ENCODE measurements around the gene AGAP3. TPM values are rescaled to one million over a fixed set of nuclear protein-coding genes. Genes with fewer than 3 reads are reported as not detected.
"Not testable (repeated sequence)": the region's sequence is repeated elsewhere in the genome, so short reads cannot be mapped to it uniquely, and the experiment has no call there.

AGAP3 gene
- total RNA-seq (10 to 100 TPM; 65.6 to 90.5 TPM), polyA plus RNA-seq (ENCODE audit: insufficient read depth, low read depth, low replicate concordance) (44.1 TPM)
- long read RNA-seq, donor 1, partial matches to known transcripts, result 17 of 21 reads
- long read RNA-seq, donor 1, other reads (novel, unspliced or antisense), result 0 of 21 reads
- long read RNA-seq, donor 2, partial matches to known transcripts, result 9 of 15 reads
- long read RNA-seq, donor 2, other reads (novel, unspliced or antisense), result 0 of 15 reads

DNA sequence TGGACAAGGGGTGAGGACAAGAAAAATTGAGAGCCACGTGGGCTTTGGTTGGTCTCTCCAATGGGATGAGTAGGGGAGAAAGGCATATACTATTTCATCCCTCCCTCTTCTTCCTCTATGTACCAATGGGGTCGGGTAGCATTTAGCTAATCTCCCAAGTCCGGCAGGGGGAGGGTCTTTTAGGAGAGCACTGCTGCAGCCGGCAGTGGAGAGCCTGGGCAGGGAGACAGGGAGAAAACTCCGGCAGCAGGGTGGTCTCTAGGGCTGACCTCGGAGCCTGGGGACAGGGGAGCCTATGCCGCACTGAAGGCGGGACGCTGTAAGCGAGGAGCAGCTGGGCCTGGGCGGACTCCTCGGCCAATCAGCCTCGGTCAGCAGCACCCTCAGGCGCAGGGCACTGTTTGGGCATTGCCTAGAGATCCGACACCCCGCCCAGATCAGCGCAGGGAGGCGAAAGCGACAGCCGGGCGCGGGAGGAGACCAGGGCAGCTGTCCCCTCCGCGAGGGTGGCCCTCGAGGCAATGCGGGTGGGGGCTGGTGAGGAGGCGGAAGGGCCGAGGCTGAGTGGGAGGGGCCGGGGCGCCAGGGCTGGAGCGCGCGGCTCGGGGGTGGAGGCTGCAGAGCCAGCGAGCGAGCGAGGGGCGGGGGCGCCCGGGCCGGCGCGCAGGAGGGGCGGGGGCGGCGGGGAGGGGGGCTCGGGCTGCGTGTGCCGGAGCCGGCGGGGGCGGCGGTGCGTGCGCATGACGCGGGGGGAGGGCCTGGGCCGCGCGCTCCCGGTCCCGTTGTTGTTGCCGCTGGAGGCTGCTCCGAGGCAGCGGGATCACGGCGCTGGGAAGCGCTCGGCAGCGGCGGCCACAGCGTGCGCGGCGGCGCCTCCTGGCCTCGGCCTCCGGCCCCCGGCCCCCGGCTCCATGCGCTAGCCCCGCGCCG is at the start of gene AGAP3:
Gene AGAP3 (plus strand): TSS at position 785 of the 930 bp plus-strand sequence. CDS start 267 bp downstream, outside the sequence.
- intact Hi-C loops (cut with DNase I; ENCODE audit: low total_unique reads), result no loop called here
- peak within 1 kb of the TSS; percentile 48 to 80 for H3K4me3 ChIP-seq
- TF ChIP-seq, protein P1, sequence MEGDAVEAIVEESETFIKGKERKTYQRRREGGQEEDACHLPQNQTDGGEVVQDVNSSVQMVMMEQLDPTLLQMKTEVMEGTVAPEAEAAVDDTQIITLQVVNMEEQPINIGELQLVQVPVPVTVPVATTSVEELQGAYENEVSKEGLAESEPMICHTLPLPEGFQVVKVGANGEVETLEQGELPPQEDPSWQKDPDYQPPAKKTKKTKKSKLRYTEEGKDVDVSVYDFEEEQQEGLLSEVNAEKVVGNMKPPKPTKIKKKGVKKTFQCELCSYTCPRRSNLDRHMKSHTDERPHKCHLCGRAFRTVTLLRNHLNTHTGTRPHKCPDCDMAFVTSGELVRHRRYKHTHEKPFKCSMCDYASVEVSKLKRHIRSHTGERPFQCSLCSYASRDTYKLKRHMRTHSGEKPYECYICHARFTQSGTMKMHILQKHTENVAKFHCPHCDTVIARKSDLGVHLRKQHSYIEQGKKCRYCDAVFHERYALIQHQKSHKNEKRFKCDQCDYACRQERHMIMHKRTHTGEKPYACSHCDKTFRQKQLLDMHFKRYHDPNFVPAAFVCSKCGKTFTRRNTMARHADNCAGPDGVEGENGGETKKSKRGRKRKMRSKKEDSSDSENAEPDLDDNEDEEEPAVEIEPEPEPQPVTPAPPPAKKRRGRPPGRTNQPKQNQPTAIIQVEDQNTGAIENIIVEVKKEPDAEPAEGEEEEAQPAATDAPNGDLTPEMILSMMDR (IDR thresholded peaks at IDR 0.05), result no peak
- DNase-seq, result peak; percentile 91
- H3K27me3 ChIP-seq, result no peaks in the 10 kb centered on the region
- no peaks in the 10 kb centered on the region for H3K9me3 ChIP-seq
- peaks cover 49% of the 10 kb centered on the region for H3K4me1 ChIP-seq
- 0 to 1% methylated on average over 10 to 38 of the region's 84 CpGs for WGBS, 2 donors
- peak within 1 kb of the TSS; percentile 86 for H3K27ac ChIP-seq
- H3K36me3 ChIP-seq (ENCODE audit: low read depth, missing control alignments), result no peaks in the 10 kb centered on the region

DNA sequence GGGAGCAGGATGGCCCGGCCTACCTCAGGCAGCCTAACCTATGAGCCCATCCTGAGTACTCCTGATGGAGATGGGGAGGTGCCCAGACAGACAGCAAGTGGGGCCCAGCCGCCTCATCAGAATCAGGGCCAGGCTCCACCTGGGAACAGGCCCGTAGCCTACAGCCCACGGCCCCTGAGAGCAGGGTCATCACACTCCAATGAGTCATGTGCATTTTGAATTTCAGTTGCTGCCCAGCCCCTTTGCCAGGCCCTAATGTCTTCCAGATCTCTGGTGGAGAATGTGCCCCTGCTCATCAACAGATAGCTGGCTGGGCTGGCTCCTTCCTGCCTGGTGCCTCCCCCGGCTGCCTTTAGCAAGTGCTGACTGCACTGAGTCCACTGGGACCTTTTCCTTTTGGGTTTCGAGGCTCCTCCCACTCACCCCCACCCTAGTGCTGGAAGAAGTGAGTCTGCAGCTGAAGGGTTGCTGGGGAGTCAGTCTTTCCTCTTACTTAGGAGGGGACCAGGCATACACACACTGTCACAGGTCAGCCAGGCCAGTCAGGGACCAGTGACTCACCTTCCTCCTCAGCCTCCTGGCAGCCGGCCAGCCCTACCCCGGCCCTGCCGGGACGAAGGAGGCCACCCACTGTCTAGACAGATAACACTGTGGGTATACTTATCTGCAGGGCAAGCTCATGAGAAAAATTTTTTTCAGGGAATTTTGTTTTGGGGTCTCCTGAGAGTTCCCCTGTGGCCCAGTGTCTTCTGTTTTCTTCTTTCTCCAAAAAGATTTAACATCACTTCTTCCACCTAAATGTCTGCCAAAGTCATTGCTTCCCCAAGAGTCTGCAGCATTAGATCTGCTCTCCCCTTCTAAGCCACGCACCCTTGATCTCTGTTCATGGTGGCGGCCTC is 47.1 kb upstream of the AGAP3 start:
- Histone ChIP-seq H3K27ac (peak overlapping the region; percentile 1 to 69), H3K9me3 (no peaks in the 10 kb centered on the region), H3K27me3 (no peaks in the 10 kb centered on the region), H3K4me1 (peaks cover 19% of the 10 kb centered on the region), H3K4me3 (no peak overlapping the region), H3K36me3 (ENCODE audit: low read depth, missing control alignments) (no peaks in the 10 kb centered on the region)
- peak; percentile 74 for DNase-seq
- intact Hi-C loops (cut with DNase I; ENCODE audit: low total_unique reads), result no loop called here
- no peak for TF ChIP-seq POLR2A (IDR thresholded peaks at IDR 0.05)
- TF ChIP-seq, protein P1 (IDR thresholded peaks at IDR 0.05), result no peak
- WGBS, 2 donors, result 31 to 41% methylated on average over 8 to 12 of the region's 12 CpGs

DNA sequence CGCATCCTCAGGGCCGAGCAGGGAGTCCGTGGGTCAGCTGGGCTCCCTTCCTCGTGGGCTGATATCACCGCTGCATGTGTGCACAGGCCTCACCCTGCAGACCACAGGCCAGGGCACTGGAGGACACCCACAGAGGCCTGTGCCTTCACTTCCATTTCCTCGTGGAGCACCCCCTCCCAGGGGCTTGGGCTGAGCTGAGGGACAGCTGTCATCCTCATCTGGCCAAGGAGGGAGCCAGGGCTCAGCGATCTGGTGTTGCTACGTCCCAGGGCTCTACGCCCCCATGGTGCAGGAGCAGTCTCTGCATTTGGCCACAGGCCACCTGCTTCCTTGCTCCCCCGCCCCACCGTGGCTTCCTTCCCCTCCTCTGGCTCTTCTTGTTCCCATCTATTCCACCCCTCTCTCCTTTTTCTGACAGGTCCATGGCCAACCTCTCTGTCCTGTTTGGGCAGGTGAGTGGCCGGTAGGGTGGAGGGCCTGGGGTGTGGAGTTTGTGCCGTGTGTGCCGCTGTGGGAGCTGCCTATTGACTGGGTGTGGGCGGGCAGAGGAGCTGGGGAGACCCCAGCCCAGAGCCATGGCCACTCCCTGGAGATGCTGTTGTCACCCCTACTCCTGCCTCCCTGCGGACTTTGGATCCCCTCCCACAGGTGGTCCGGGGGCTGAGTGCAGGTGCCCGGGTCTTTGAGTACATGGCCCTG is 46.3 kb upstream of the AGAP3 start:
- intact Hi-C loops (cut with DNase I; ENCODE audit: low total_unique reads), result no loop called here
- Histone ChIP-seq H3K4me3 (no peak overlapping the region), H3K36me3 (ENCODE audit: low read depth, missing control alignments) (no peaks in the 10 kb centered on the region), H3K4me1 (peaks cover 19% of the 10 kb centered on the region), H3K27ac (peak overlapping the region in 1 of 2 donors; percentile 69), H3K9me3 (no peaks in the 10 kb centered on the region), H3K27me3 (no peaks in the 10 kb centered on the region)
- DNase-seq, result no peak
- WGBS, 2 donors, result 53 to 61% methylated on average over 10 to 18 of the region's 18 CpGs
- TF ChIP-seq POLR2A (IDR thresholded peaks at IDR 0.05), result no peak
- TF ChIP-seq, protein P1 (IDR thresholded peaks at IDR 0.05), result no peak

DNA sequence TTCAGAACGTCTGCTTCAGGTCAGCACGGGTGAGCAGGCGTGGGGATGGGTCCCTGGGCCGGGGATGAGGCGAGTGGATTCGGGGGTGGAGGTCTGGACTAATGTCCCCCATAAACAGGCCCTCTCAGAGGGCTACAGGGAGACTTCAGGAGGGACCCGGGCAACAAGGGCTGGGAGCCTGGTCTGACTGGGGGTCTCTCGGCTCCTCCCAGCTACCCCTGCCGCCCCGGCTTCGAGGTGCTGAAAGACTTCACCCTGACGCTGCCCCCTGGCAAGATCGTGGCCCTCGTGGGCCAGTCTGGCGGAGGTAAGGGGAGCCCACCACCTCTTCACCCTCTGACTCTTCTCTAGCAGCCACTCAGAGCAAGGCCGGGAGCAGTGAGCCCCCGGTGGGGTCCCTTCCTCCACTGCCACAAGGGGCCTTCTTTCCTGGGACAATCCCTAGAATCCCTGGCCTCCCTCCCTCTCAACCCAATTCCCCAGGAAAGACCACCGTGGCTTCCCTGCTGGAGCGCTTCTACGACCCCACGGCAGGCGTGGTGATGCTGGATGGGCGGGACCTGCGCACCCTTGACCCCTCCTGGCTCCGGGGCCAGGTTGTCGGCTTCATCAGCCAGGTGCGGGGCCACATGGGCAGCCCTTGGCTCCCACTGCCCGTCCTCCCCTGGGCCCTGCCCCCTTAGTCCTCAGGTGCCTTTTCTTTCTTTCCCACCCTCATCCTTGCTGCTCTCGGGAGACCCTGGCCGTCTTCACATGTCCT is 45.5 kb upstream of the AGAP3 start:
- intact Hi-C loops (cut with DNase I; ENCODE audit: low total_unique reads), result no loop called here
- no peaks in the 10 kb centered on the region for H3K36me3 ChIP-seq (ENCODE audit: low read depth, missing control alignments)
- no peak overlapping the region for H3K27ac ChIP-seq
- H3K4me1 ChIP-seq, result peaks cover 19% of the 10 kb centered on the region
- TF ChIP-seq POLR2A (IDR thresholded peaks at IDR 0.05), result no peak
- TF ChIP-seq, protein P1 (IDR thresholded peaks at IDR 0.05), result no peak
- H3K9me3 ChIP-seq, result no peaks in the 10 kb centered on the region
- no peak overlapping the region for H3K4me3 ChIP-seq
- H3K27me3 ChIP-seq, result no peaks in the 10 kb centered on the region
- DNase-seq, result no peak
- 90 to 96% methylated on average over 11 to 30 of the region's 30 CpGs for WGBS, 2 donors

DNA sequence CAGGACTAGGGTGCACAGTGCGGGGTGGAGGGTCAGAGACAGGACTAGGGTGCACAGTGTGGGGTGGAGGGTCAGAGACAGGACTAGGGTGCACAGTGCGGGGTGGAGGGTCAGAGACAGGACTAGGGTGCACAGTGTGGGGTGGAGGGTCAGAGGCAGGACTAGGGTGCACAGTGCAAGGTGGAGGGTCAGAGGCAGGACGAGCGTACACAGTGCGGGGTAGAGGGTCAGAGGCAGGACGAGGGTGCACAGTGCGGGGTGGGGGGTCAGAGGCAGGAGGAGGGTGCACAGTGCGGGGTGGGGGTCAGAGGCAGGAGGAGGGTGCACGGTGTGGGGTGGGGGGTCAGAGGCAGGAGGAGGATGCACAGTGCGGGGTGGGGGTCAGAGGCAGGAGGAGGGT is 42.8 kb upstream of the AGAP3 start:
- peaks cover 17% of the 10 kb centered on the region for H3K4me1 ChIP-seq
- H3K27ac ChIP-seq; H3K4me3 ChIP-seq; H3K27me3 ChIP-seq; intact Hi-C loops (cut with DNase I; ENCODE audit: low total_unique reads); DNase-seq; H3K36me3 ChIP-seq (ENCODE audit: low read depth, missing control alignments); H3K9me3 ChIP-seq: not testable (repeated sequence)
- WGBS, 2 donors, result 91 to 94% methylated on average over 10 of the region's 10 CpGs

All from testis (tissue), 5 donors.